Cardiac muscle cell (in vitro differentiated cells and primary cell): ENCODE data around the gene NUP153. TPM values are rescaled to one million over a fixed set of nuclear protein-coding genes. Genes with fewer than 3 reads are reported as not detected.

ENCODE experiments used
- DNase-seq, 2 donors: peaks; one replicate each; pipeline versions ENCODE4 v3.0.0 to v3.0.0-alpha.2; 2010 to 2017; ENCODE audit warnings: low read depth in 1 of 2, low spot score in 1 of 2
- H3K27ac ChIP-seq: fragments of 200-600 bp; sonication (generic); 2 replicates; pipeline ENCODE4 v1.5.1; 2016
- H3K27me3 ChIP-seq: fragments of 200-600 bp; sonication (generic); 2 replicates; pipeline ENCODE4 v1.6.0; 2016; ENCODE audit warnings: control low read depth
- H3K36me3 ChIP-seq: fragments of 200-600 bp; sonication (generic); 2 replicates; pipeline ENCODE4 v1.5.1; 2016; ENCODE audit warnings: control low read depth
- H3K4me1 ChIP-seq: fragments of 200-600 bp; sonication (generic); 2 replicates; pipeline ENCODE4 v1.8.1; 2017; ENCODE audit warnings: low read depth, mild to moderate bottlenecking, mixed run types
- H3K4me3 ChIP-seq: fragments of 200-600 bp; sonication (generic); 2 replicates; pipeline ENCODE4 v1.5.1; 2016; ENCODE audit warnings: mild to moderate bottlenecking
- H3K9me3 ChIP-seq: fragments of 200-600 bp; sonication (generic); 2 replicates; pipeline ENCODE4 v1.5.1; 2017; ENCODE audit warnings: low read depth, mild to moderate bottlenecking, control low read depth
- CTCF ChIP-seq: IDR thresholded peaks from 2 replicates; pipeline ENCODE4 v1.5.1; 2012; ENCODE audit warnings: low read depth, mild to moderate bottlenecking, low read length
- polyA plus RNA-seq: library from polyadenylated mRNA; unstranded; fragments of >200 nt; fragmentation: Nextera tagmentation; extraction: Ambion mirVana; gene quantifications from 2 replicates; pipeline ENCODE4 v1.2.1, GENCODE V29; 2016
- total RNA-seq: library from RNA; depleted of rRNA; stranded (reverse); fragments of >200 nt; gene quantifications from 2 replicates; pipeline ENCODE4 v1.2.3, GENCODE V29; 2016

Gene NUP153
- total and polyA plus RNA-seq, 2 experiments from 2014 or later: 9.2 to 26.2 TPM

- H3K4me3 ChIP-seq: no peak overlapping the region
- no peaks in the 10 kb centered on the region for H3K27me3 ChIP-seq
- peaks cover 6% of the 10 kb centered on the region for H3K4me1 ChIP-seq
- TF ChIP-seq CTCF: no peak
- peak overlapping the region; percentile 44 for H3K27ac ChIP-seq
- H3K9me3 ChIP-seq: no peaks in the 10 kb centered on the region
- peaks cover 42% of the 10 kb centered on the region for H3K36me3 ChIP-seq
- DNase-seq: no peak
Measured at GRCh38 chr6:17610835-17611234, 95.9 kb downstream of the NUP153 start.

GRCh38 chr6:17606606-17607005 lies 100.1 kb downstream of the NUP153 start:
- no peak overlapping the region for H3K4me3 ChIP-seq
- no peak for TF ChIP-seq CTCF
- no peak overlapping the region for H3K27ac ChIP-seq
- H3K4me1 ChIP-seq: peaks cover 10% of the 10 kb centered on the region
- H3K9me3 ChIP-seq: no peaks in the 10 kb centered on the region
- H3K27me3 ChIP-seq: no peaks in the 10 kb centered on the region
- H3K36me3 ChIP-seq: peaks cover 47% of the 10 kb centered on the region
- no peak for DNase-seq

GRCh38 chr6:17602888-17603287 lies 103.8 kb downstream of the NUP153 start:
- peaks cover 30% of the 10 kb centered on the region for H3K36me3 ChIP-seq
- no peak overlapping the region for H3K27ac ChIP-seq
- TF ChIP-seq CTCF: no peak
- peaks cover 14% of the 10 kb centered on the region for H3K4me1 ChIP-seq
- H3K9me3 ChIP-seq: no peaks in the 10 kb centered on the region
- no peaks in the 10 kb centered on the region for H3K27me3 ChIP-seq
- no peak for DNase-seq
- no peak overlapping the region for H3K4me3 ChIP-seq

- no peaks in the 10 kb centered on the region for H3K9me3 ChIP-seq
- H3K27ac ChIP-seq: peak overlapping the region; percentile 94
- peaks cover 18% of the 10 kb centered on the region for H3K36me3 ChIP-seq
- TF ChIP-seq CTCF: no peak
- H3K4me1 ChIP-seq: peaks cover 14% of the 10 kb centered on the region
- peak overlapping the region; percentile 79 for H3K4me3 ChIP-seq
- no peaks in the 10 kb centered on the region for H3K27me3 ChIP-seq
- DNase-seq: no peak
Measured at GRCh38 chr6:17601386-17601703, 105.4 kb downstream of the NUP153 start.

- Histone ChIP-seq H3K4me3 (peak overlapping the region; percentile 79), H3K27ac (peak overlapping the region; percentile 94), H3K9me3 (no peaks in the 10 kb centered on the region), H3K4me1 (peaks cover 14% of the 10 kb centered on the region), H3K36me3 (peaks cover 15% of the 10 kb centered on the region), H3K27me3 (no peaks in the 10 kb centered on the region)
- DNase-seq: peak; percentile 44 to 77
- no peak for TF ChIP-seq CTCF
Measured at GRCh38 chr6:17600527-17601385, 106.0 kb downstream of the NUP153 start.
